Glutamatergic neuron (in vitro differentiated cells): ENCODE data around the gene FSTL5. TPM values are rescaled to one million over a fixed set of nuclear protein-coding genes. Genes with fewer than 3 reads are reported as not detected.

Experiments
- DNase-seq: peaks from one replicate; pipeline ENCODE4 v3.0.0; 2022
- H3K27ac Mint-ChIP-seq: one replicate; pipeline ENCODE4 v1.8.0; 2020; ENCODE audit warnings: mild to moderate bottlenecking, mixed read lengths, inconsistent platforms; ENCODE audit not compliant: unreplicated experiment
- H3K27me3 Mint-ChIP-seq: one replicate; pipeline ENCODE4 v1.8.0; 2020; ENCODE audit warnings: mild to moderate bottlenecking, moderate library complexity, mixed read lengths, inconsistent platforms; ENCODE audit not compliant: unreplicated experiment
- H3K36me3 Mint-ChIP-seq: one replicate; pipeline ENCODE4 v1.8.0; 2020; ENCODE audit warnings: mild to moderate bottlenecking, mixed read lengths, inconsistent platforms; ENCODE audit not compliant: unreplicated experiment
- H3K4me1 Mint-ChIP-seq: one replicate; pipeline ENCODE4 v1.8.0; 2020; ENCODE audit warnings: mild to moderate bottlenecking, low read depth, mixed read lengths, inconsistent platforms; ENCODE audit not compliant: unreplicated experiment
- H3K4me3 Mint-ChIP-seq: one replicate; pipeline ENCODE4 v1.8.0; 2020; ENCODE audit warnings: mild to moderate bottlenecking, mixed read lengths, inconsistent platforms; ENCODE audit not compliant: unreplicated experiment
- H3K9me3 Mint-ChIP-seq: one replicate; pipeline ENCODE4 v1.8.0; 2020; ENCODE audit warnings: mild to moderate bottlenecking, moderate library complexity, mixed read lengths, inconsistent platforms; ENCODE audit not compliant: unreplicated experiment
- total RNA-seq: library from RNA; stranded (reverse); fragmentation: NEBNext Ultra II Directional; extraction: Animal tissue kit (Norgen Biotek cat#: 25700); gene quantifications from one replicate; pipeline ENCODE4 v1.2.1, GENCODE V29; 2021; ENCODE audit not compliant: unreplicated experiment
- TF ChIP-seq, protein P1 (sequence below): fragments of 200-600 bp; sonication (generic); IDR thresholded peaks from one replicate; pipeline ENCODE4 v1.5.0; 2021; ENCODE audit not compliant: partially characterized antibody, unreplicated experiment

FSTL5 gene
- total RNA-seq, 1 donor from 2014 or later, result 9.2 TPM

DNA sequence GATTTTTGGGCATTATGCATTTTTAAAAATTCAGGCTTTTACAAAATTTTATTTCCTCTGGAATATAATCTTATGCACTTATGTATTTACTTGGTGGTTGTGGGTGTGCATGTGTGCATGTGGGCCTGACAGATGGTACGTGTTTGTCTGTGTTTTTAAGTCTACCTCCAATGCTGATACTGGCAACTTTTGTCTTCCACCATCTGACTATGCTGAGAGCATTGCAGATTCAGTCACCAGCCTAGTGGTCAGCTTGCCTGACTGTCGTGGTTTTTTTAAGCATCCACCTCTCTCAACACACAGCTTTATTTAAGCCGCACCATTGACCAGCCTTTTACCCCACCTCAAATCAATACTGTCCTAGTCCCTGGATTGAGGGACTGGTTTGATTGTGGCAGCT, 37.1 kb downstream of the FSTL5 start:
- Mint-ChIP-seq H3K4me1 (peaks cover 17% of the 10 kb centered on the region), H3K9me3 (peaks cover 2% of the 10 kb centered on the region), H3K4me3 (no peak overlapping the region), H3K27ac (peak overlapping the region; percentile 96), H3K36me3 (no peaks in the 10 kb centered on the region), H3K27me3 (no peaks in the 10 kb centered on the region)
- DNase-seq, result no peak
- TF ChIP-seq, protein P1, sequence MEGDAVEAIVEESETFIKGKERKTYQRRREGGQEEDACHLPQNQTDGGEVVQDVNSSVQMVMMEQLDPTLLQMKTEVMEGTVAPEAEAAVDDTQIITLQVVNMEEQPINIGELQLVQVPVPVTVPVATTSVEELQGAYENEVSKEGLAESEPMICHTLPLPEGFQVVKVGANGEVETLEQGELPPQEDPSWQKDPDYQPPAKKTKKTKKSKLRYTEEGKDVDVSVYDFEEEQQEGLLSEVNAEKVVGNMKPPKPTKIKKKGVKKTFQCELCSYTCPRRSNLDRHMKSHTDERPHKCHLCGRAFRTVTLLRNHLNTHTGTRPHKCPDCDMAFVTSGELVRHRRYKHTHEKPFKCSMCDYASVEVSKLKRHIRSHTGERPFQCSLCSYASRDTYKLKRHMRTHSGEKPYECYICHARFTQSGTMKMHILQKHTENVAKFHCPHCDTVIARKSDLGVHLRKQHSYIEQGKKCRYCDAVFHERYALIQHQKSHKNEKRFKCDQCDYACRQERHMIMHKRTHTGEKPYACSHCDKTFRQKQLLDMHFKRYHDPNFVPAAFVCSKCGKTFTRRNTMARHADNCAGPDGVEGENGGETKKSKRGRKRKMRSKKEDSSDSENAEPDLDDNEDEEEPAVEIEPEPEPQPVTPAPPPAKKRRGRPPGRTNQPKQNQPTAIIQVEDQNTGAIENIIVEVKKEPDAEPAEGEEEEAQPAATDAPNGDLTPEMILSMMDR, result no peak

GRCh38 chr4:162117051-162117450, 46.7 kb downstream of the FSTL5 start:
- peak overlapping the region; percentile 45 for H3K4me3 Mint-ChIP-seq
- no peaks in the 10 kb centered on the region for H3K27me3 Mint-ChIP-seq
- no peaks in the 10 kb centered on the region for H3K36me3 Mint-ChIP-seq
- DNase-seq, result no peak
- peak overlapping the region; percentile 62 for H3K27ac Mint-ChIP-seq
- peaks cover 23% of the 10 kb centered on the region for H3K4me1 Mint-ChIP-seq
- H3K9me3 Mint-ChIP-seq, result no peaks in the 10 kb centered on the region
- TF ChIP-seq, protein P1, result no peak

GRCh38 chr4:162116095-162116779, 47.6 kb downstream of the FSTL5 start:
- H3K4me1 Mint-ChIP-seq, result peaks cover 24% of the 10 kb centered on the region
- H3K4me3 Mint-ChIP-seq, result peak overlapping the region; percentile 45
- peak overlapping the region; percentile 87 for H3K27ac Mint-ChIP-seq
- H3K36me3 Mint-ChIP-seq, result no peaks in the 10 kb centered on the region
- no peaks in the 10 kb centered on the region for H3K9me3 Mint-ChIP-seq
- no peaks in the 10 kb centered on the region for H3K27me3 Mint-ChIP-seq
- no peak for DNase-seq
- TF ChIP-seq, protein P1, result no peak

- H3K27ac Mint-ChIP-seq, result peak overlapping the region; percentile 87
- peak overlapping the region; percentile 30 for H3K4me3 Mint-ChIP-seq
- TF ChIP-seq, protein P1, result no peak
- H3K36me3 Mint-ChIP-seq, result no peaks in the 10 kb centered on the region
- H3K27me3 Mint-ChIP-seq, result no peaks in the 10 kb centered on the region
- no peaks in the 10 kb centered on the region for H3K9me3 Mint-ChIP-seq
- no peak for DNase-seq
- peaks cover 24% of the 10 kb centered on the region for H3K4me1 Mint-ChIP-seq
These were observed 48.5 kb downstream of the FSTL5 start for GRCh38 chr4:162115333-162115732.

- peaks cover 19% of the 10 kb centered on the region for H3K4me1 Mint-ChIP-seq
- H3K4me3 Mint-ChIP-seq, result no peak overlapping the region
- H3K9me3 Mint-ChIP-seq, result no peaks in the 10 kb centered on the region
- TF ChIP-seq, protein P1, result no peak
- no peak for DNase-seq
- no peaks in the 10 kb centered on the region for H3K36me3 Mint-ChIP-seq
- H3K27ac Mint-ChIP-seq, result no peak overlapping the region
- no peaks in the 10 kb centered on the region for H3K27me3 Mint-ChIP-seq
These were observed 52.7 kb downstream of the FSTL5 start for GRCh38 chr4:162111078-162111477.
